ENCODE measurements around the gene EFHD1.
"Not testable (repeated sequence)": the region's sequence is repeated elsewhere in the genome, so short reads cannot be mapped to it uniquely, and the experiment has no call there.

Gene EFHD1

DNA sequence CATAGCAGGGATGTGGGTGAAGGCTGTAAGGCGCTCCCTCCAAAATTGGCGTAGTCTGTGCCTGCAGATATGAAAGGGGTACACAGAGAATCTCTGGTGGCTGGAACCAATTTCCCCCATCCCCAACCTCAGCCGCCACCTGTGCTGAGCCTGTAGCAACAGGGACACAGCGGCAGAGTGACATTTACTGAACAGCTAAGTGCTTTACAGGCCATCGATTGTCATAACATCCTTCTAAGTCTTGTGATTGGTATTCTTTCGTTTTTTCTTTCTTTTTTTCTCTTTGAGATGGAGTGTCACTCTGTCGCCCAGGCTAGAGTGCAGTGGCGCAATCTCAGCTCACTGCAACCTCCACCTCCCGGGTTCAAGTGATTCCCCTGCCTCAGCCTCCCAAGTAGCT lies 12.2 kb upstream of the EFHD1 start:
- no peak for DNase-seq (ENCODE audit: low read depth in 3 of 3)

GRCh38 chr2:232622563-232622962 lies 10.8 kb upstream of the EFHD1 start:
- no peak for DNase-seq (ENCODE audit: low read depth in 3 of 3)

GRCh38 chr2:232623768-232624765 lies 9.3 kb upstream of the EFHD1 start:
- no peak for DNase-seq (ENCODE audit: low read depth in 3 of 3)

GRCh38 chr2:232626584-232626983 lies 6.8 kb upstream of the EFHD1 start:
- DNase-seq (ENCODE audit: low read depth in 3 of 3): no peak

- DNase-seq (ENCODE audit: low read depth in 3 of 3): no peak
These were observed 4.8 kb upstream of the EFHD1 start for GRCh38 chr2:232628466-232629128.

- no peak for DNase-seq (ENCODE audit: low read depth in 3 of 3)
These were observed 4.3 kb upstream of the EFHD1 start for GRCh38 chr2:232629129-232629475.

- DNase-seq (ENCODE audit: low read depth in 3 of 3): no peak
These were observed 1.0 kb upstream of the EFHD1 start for GRCh38 chr2:232632229-232632903.

DNA sequence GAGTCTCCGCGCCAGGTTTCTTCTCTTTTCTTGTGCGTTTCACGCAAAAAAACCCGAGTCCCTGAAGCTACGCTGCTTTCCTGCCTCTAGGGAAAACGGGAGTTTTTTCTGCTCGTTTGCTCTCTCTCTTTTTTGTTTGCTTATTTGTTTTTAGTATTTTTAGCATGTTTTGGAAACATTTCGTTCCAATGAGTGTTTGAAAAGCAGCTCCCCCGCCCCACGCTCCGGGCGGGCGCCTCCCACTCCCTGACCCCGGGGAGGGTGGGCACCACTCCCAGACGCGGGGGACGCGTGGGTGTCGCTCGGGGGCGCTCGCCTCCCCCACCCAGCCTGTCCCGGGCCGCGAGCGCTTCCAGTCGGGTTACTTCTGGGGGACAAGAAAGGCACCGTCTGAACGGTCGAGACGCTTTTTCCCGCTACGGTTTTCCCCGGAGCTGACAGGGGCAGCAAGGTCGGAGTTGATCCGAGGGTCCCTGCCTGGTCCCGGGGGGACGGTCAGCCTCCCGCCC lies 446 bp upstream of the EFHD1 start:
- DNase-seq (ENCODE audit: low read depth in 3 of 3): peak in 1 of 3 experiments; percentile 13

GRCh38 chr2:232634206-232635150 lies 1.1 kb downstream of the EFHD1 start:
- DNase-seq (ENCODE audit: low read depth in 3 of 3): no peak

DNA sequence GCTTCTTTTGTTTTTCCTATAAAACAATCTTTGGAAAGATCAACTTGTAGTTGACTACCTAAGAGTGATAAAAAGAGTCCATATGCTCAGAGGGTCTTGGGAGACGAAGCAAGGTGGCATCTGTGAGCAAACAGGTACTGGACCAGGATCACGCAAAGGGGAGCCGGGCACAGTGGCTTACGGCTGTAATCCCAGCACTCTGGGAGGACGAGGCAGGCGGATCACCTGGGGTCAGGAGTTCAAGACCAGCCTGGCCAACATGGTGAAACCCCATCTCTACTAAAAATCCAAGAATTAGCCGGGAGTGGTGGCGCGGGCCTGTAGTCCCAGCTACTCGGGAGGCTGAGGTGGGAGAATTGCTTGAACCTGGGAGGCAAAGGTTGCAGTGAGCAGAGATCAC lies 2.0 kb downstream of the EFHD1 start:
- not testable (repeated sequence) for DNase-seq (ENCODE audit: low read depth in 3 of 3)

DNA sequence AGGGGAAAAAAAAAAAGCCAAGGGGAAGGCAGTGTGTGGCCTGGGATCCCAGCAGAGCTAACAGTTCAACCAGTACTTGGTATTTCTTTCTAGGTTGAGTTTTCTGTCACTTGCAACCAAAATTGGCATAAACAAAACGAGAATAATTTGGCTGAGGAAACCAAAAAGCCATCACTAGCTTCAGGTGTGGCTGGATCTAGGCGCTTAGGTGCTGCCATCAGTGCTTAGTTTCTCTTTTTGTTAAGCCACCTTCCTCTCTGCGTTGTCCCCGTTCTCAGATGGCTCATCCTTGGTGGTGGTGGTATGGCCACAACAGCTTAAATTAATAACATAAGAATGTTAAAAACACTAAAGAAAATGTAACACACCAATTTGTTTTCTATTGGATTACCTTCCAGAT lies 2.4 kb downstream of the EFHD1 start:
- DNase-seq (ENCODE audit: low read depth in 3 of 3): no peak

GRCh38 chr2:232636788-232637420 lies 3.5 kb downstream of the EFHD1 start:
- DNase-seq (ENCODE audit: low read depth in 3 of 3): no peak

GRCh38 chr2:232637866-232638583 lies 4.6 kb downstream of the EFHD1 start:
- DNase-seq (ENCODE audit: low read depth in 3 of 3): no peak

DNA sequence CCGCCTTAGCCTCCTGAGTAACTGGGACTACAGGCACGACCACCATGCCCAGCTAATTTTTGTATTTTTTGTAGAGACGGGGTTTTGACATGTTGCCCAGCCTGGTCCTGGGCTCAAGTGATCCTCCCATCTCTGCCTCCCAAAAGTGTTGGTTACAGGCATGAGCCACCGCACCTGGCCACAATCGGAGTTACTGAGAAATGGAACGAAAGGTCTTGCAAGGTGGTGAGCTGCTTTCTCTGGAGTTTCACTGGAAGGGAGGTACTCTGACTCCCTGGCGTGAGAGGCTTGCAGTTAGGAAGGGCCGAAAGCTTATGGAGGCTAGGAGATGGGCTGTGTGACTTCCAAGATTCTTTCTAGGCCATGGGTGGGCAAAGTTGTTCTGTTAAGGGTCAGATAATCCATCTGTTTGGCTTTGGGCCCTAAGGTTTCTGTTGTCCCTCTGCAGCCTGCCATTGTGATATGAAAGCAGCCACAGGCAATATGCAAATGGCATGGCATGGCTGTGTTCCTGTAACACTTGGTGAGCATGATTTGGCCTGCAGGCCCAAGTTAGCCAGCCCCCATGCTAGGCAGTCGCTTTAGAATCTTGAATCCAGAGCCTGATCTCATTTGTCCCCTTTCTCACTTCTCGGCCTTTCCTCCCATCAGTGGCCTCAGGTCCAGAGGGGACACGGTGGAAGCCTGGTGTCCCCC lies 7.9 kb downstream of the EFHD1 start:
- no peak for DNase-seq (ENCODE audit: low read depth in 3 of 3)

- no peak for DNase-seq (ENCODE audit: low read depth in 3 of 3)
These were observed 9.7 kb downstream of the EFHD1 start for GRCh38 chr2:232643147-232643425.

DNA sequence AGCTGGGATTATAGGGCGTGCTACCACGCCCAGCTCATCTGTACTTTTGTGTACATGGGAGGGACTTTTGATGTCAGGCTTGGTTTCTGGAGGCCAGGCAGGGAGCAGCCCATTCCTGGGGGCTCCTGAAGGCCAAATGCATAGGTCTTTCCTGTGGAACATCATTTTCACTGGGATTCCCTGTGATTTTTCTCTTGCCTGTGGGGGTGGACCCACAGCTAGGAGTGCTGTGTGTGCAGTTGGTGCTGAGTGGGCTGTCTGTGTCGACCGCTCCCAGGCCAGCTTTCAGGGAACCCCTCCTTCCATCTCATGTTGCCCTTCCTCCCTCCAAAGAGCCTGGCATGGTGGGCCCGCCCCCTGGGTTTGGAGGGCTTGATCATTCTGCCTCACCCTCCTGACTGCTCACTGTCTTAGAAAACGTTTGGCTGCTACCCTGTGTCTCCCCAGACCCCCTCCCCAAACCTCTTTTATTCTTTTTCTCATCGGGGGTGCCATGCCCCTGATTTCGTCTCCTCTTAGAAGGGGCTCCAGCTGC lies 10.5 kb downstream of the EFHD1 start:
- DNase-seq (ENCODE audit: low read depth in 3 of 3): no peak

GRCh38 chr2:232645061-232645460 lies 11.7 kb downstream of the EFHD1 start:
- DNase-seq (ENCODE audit: low read depth in 3 of 3): no peak

DNA sequence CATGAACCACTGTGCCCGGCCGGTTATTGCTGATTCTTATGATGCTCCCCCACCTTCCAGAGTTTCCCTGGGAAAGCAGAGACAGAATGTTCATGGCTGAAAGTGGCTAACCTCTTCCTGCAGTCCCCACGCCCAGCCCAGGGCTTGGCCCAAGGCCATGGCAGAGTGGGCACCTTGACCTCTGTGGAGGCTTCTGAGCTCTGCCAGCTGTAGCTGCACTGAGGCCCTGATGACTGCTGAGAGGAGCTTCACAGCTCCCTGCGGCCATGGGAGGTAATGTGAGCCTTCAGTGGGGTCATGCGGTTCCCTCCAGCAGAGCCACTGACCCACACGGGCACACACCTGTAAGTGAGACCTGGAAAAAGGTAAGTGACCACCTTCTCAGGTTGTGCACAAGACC lies 13.3 kb downstream of the EFHD1 start:
- DNase-seq (ENCODE audit: low read depth in 3 of 3): no peak

- DNase-seq (ENCODE audit: low read depth in 3 of 3): no peak
These were observed 13.9 kb downstream of the EFHD1 start for GRCh38 chr2:232647261-232647660.

All from stimulated activated CD4-positive, alpha-beta T cell treated with anti-CD3 and anti-CD28 coated beads, TNF-alpha, amount 100 ng/mL, for 4 hours (primary cell).